ENCODE measurements around the gene B4GALT3.

B4GALT3 gene

GRCh38 chr1:161140755-161141400 is 36.4 kb downstream of the B4GALT3 start:
- no peak for TF ChIP-seq CTCF (conservative IDR thresholded peaks at IDR 0.05)
- no peak overlapping the region for H3K27ac ChIP-seq

- H3K27ac ChIP-seq: no peak overlapping the region
- peak; percentile 73 for TF ChIP-seq CTCF (conservative IDR thresholded peaks at IDR 0.05)
These were observed 37.5 kb downstream of the B4GALT3 start for GRCh38 chr1:161139766-161140165.

GRCh38 chr1:161138431-161138830 is 38.9 kb downstream of the B4GALT3 start:
- TF ChIP-seq CTCF (conservative IDR thresholded peaks at IDR 0.05): no peak
- H3K27ac ChIP-seq: no peak overlapping the region

- no peak overlapping the region for H3K27ac ChIP-seq
- TF ChIP-seq CTCF (conservative IDR thresholded peaks at IDR 0.05): no peak
These were observed 39.4 kb downstream of the B4GALT3 start for GRCh38 chr1:161137881-161138280.

GRCh38 chr1:161133220-161133740 is 44.0 kb downstream of the B4GALT3 start:
- H3K27ac ChIP-seq: peak overlapping the region; percentile 96
- no peak for TF ChIP-seq CTCF (conservative IDR thresholded peaks at IDR 0.05)

GRCh38 chr1:161132410-161133219 is 44.7 kb downstream of the B4GALT3 start, which contains the start of gene DEDD:
Gene DEDD, minus strand, starts transcription at chr1:161132667. Its CDS starts 8,205 bp downstream, at chr1:161124462.
- TF ChIP-seq CTCF (conservative IDR thresholded peaks at IDR 0.05): 0 out of 2 replicates have a peak, but pooled peaks have one; percentile 16
- peak within 1 kb of the TSS; percentile 96 for H3K27ac ChIP-seq

Data from VCaP (cell line).